RWPE1 (cell line): ENCODE measurements around the gene NBAS.

ENCODE experiments used
- CTCF ChIA-PET: fragments of 350-600 bp; sonication (Branson Sonifier 250); formaldehyde crosslinking; extraction: SDS; loops from one replicate; lab custom pipeline; 2021; lab: Yijun Ruan, JAX
- POLR2A ChIA-PET: fragments of 400-600 bp; formaldehyde crosslinking; extraction: SDS; loops from one replicate; lab custom pipeline; 2020; ENCODE audit warnings: antibody characterized with exemption; ENCODE audit not compliant: low non-redundant PET; lab: Yijun Ruan, JAX
- DNase-seq: peaks from one replicate; pipeline ENCODE4 v3.0.0; 2012; ENCODE audit warnings: low spot score
- H3K27ac ChIP-seq: fragments of 450-650 bp; 2 replicates; pipeline ENCODE4 v1.5.1; 2017
- TF ChIP-seq, protein P1 (sequence below): fragments of 450-650 bp; conservative IDR thresholded peaks from 2 replicates; pipeline ENCODE4 v1.5.1; 2017; ENCODE audit warnings: low read depth, mild to moderate bottlenecking

NBAS gene

DNA sequence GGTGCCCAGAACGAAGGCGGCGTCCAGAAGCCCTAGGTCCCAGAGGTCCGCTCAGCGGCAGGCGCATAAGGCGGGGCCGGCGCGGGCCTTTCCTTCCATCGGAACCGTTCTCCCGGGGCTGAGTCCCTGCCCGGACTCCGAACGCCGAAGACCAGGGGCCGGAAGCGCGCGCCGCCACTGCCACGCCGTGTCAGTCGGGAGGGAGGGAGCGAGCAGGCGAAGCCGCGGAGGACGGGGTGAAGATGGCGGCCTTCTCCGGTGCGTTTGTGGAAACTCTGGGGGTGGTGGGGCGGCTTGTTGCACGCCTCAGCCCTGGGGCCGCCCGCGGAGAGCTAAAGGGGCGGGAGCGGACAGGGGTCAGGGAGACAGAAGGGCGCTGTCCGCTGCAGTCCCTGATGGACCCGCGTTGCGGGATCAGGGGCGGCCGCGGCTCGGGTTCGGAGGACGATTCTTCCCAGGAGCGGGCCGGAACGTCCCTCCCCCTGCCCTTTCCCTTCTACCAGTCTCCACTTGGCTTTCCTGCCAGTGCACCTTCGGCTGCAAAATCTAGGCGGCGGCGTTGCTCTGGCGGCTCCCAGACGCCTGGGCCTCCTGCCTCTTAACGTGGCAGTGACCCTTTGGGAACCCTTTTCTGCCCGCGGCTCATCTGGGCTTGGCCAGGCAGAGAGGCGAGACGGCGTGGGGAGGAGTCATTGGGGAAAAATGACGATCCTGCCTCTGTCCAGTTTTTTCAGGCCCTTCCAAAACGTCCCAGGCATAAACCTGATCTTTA, 30.7 kb upstream of the NBAS start, which contains the start of gene DDX1:
Gene DDX1 (plus strand): TSS at position 177 of the 772 bp plus-strand sequence. CDS start 66 bp downstream, at position 243.
- TF ChIP-seq, protein P1, sequence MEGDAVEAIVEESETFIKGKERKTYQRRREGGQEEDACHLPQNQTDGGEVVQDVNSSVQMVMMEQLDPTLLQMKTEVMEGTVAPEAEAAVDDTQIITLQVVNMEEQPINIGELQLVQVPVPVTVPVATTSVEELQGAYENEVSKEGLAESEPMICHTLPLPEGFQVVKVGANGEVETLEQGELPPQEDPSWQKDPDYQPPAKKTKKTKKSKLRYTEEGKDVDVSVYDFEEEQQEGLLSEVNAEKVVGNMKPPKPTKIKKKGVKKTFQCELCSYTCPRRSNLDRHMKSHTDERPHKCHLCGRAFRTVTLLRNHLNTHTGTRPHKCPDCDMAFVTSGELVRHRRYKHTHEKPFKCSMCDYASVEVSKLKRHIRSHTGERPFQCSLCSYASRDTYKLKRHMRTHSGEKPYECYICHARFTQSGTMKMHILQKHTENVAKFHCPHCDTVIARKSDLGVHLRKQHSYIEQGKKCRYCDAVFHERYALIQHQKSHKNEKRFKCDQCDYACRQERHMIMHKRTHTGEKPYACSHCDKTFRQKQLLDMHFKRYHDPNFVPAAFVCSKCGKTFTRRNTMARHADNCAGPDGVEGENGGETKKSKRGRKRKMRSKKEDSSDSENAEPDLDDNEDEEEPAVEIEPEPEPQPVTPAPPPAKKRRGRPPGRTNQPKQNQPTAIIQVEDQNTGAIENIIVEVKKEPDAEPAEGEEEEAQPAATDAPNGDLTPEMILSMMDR: no peak
- DNase-seq: peak; percentile 81
- ChIA-PET POLR2A (no interaction called here), CTCF (interaction anchor here (1.0 kb wide), 1 partner anchor 15 kb away, joined by 3 read pairs; no protein-coding TSS in a partner anchor)
- H3K27ac ChIP-seq: peak within 1 kb of the TSS; percentile 93

DNA sequence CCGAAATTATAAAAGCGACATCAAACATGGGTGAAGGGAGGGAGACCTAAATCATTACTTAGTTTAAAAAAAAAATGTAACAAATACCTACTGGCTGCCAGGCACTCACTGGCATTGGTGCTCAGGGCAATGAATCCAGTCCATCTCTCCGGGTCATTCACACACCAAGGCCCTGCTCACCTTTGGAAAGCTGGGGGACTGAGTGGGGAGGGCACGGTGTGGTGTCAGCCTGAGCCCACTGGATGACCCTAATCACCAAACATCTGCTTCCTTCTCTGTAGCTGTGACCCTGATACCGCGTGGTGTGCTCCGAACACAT, 30.2 kb upstream of the NBAS start:
- H3K27ac ChIP-seq: peak overlapping the region; percentile 93
- TF ChIP-seq, protein P1: no peak
- no peak for DNase-seq
- CTCF ChIA-PET: interaction anchor here (1.0 kb wide), 1 partner anchor 14 kb away, joined by 3 read pairs; no protein-coding TSS in a partner anchor
- POLR2A ChIA-PET: no interaction called here

DNA sequence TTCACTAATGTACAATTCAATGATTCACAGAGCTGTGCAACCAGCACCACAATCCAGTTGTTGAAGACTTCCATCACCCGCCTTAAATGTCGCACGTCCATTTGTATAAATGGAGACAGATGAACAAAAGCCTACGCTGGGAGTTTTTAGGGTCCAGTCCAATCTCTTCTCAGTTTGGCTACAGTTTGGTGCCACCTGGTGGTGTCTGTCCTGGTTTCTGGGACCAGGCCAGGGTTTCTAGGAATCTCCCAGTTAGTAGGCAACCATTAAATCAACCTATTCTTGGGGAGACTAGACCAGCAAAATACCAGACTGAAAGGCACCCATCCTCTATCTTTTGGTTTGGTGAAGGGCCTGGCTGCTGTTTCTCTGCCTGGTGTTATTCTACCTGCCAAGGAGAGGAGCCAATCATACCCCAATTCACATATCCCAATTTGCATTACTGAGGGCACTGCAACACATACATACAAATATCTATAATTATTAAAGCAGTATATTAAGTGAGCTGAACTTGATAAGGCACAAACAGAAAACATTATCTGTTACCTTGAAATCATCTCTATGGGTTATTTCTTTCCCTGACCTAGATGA, 27.3 kb upstream of the NBAS start:
- ChIA-PET CTCF (interaction anchor here (0.6 to 1.9 kb wide), 4 partner anchors 12 to 938 kb away, joined by 3 to 7 read pairs (median 4); no protein-coding TSS in a partner anchor), POLR2A (no interaction called here)
- TF ChIP-seq, protein P1: peak; percentile 48
- H3K27ac ChIP-seq: no peak overlapping the region
- peak; percentile 48 for DNase-seq

DNA sequence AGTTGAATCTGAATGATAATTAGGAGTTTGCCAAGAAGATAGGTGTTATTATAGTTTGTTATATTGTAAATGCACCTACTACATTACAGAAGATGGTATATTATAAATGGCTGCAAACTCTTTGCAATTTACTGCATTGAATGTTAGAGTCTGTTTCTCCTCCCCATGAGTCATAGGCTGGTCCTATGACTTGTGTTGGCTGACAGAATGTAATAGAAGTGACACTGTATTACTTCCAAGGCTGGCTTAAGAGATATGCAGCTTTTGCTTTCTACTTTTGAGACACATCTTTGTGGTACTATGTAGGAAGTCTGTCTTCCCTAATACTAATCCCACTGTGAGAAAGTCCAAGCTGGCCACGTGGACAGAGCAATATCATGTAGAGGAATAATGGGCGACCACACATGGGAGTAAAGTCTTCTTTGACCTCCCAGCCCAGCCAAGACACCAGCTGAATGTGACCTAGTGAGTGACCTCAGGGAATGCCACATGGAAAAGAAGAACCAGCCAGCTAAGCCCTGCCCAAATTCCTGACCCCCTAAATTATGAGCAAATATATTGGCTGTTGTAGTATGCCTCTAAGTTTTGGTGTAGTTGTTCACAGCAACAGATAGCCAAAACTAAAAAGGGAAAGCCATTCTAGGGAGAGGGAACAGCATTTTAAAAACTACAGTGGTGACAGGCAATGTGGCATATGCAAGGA, 23.8 kb upstream of the NBAS start:
- CTCF ChIA-PET: no interaction called here
- no peak for DNase-seq
- POLR2A ChIA-PET: no interaction called here
- TF ChIP-seq, protein P1: no peak
- H3K27ac ChIP-seq: no peak overlapping the region

DNA sequence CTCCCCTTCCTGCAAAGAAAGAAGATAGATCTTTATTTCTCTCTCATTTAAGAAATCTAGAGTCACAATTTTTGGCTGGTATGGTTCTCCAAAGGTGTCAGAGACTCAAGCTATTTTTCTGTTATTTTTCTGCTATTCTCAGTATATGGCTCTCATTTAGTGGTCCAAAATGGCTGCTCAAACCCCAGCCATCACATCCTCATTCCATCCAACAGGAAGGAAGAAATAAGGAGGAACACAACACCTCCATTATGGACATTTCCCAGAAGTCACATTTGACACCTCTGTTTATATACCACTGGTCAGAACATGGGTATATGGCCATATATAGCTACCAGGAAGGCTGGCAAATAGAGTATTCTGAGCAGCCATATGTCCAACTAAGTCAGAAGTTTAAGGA, 23.2 kb upstream of the NBAS start:
- ChIA-PET POLR2A (no interaction called here), CTCF (interaction anchor here (0.9 kb wide), 1 partner anchor 16 kb away, joined by 3 read pairs; no protein-coding TSS in a partner anchor)
- no peak overlapping the region for H3K27ac ChIP-seq
- no peak for DNase-seq
- TF ChIP-seq, protein P1: no peak

DNA sequence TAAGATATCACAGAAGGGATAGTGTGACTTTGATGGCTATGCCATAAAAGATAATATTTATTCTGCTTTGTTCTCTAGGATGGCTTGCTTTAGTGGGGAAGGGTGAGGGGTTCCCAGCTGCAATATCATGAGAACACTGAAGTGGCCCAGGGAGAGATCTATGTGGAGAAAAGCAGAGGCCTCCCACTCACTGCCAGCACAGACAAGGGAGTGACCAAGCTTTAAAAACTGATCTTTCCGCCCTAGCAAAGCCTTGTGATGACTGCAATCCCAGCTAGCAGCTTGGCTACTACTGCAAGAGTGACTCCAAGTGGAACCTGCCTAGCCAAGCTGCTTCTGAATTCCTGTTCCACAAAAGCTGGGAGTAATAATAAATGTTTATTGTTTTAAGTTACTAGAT, 22.7 kb upstream of the NBAS start:
- no peak overlapping the region for H3K27ac ChIP-seq
- DNase-seq: no peak
- ChIA-PET CTCF (interaction anchor here (0.9 kb wide), 1 partner anchor 16 kb away, joined by 3 read pairs; no protein-coding TSS in a partner anchor), POLR2A (no interaction called here)
- TF ChIP-seq, protein P1: no peak
